CD4-positive, alpha-beta T cell treated with Interleukin-6 for 4 hours (primary cell): ENCODE measurements around the gene SYT5.

ENCODE experiments used
- DNase-seq: peaks from one replicate; pipeline ENCODE4 v3.0.0-alpha.2; 2020; ENCODE audit warnings: mixed read lengths

Gene SYT5

DNA sequence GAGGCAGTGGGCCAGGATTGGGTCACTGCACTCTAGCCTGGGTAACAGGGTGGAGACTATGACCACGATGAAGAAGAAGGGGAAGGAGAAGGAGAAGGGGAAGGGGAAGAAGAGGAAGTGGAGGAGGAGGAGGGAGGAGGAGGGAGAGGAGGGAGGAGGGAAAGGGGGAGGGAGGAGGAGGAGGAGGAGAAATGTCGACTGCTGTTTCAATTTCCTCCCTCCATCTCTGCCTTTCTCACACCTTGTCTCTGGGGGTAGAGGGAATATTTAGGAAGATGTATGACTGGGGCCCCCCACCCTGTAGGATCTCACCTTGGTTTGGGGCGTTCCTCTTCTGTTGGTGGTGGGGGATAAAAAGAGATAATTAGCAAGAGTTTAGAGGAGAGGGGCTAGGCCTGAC lies 34.9 kb downstream of the SYT5 start:
- DNase-seq = no peak

- no peak for DNase-seq
These were observed 38.4 kb downstream of the SYT5 start for GRCh38 chr19:55141696-55142095.

DNA sequence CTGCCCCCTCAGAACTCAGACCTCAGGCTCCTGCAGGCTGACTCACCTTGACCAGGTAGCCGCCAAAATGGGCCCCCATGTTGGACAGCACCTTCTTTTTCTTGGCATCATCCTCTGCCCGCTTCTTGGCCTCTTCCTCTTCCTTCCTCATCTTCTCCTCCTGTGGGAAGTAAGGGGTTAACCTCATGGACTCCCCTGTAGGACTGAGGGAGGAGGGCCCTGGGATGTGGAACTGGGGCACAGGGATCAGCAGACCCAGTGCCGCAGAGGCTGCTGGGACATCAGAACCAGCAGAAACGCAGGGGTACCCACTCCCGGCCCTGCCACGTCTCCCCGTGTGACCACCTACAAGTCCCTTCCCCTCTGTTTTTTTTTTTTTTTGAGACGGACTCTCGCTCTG lies 42.2 kb downstream of the SYT5 start:
- DNase-seq = no peak

DNA sequence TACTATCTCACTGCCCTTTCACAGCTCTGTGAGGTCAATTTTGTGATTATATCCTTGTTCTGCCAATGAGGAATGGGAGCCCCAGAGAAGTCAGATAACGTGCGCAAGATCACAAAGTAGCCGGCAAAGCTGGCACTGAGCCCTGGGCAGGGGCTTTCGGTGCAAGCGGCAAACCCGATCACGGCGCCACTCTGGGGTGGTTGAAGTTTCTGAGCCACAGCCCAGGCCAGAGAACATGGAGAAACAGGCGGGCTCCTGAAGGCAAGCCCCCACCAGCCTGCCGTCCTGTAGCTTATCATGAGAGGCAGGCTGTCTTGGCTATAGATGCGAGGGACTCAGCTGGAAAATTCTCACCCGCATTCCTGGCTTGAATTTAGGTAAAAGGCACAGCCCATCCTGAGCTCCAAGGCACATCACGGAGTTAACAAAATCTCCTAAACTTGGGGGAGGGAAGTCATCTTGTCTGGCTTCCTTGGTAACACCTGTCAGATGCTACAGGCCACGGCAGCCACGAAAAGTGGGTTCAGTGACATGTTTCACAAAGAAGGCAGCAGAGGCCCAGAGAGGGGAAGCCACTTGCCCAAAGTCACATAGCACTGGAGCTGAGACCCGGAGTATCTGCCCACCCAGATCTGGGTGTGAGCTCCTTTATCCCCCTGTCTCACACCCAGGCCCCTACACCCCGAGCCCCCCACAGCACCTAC lies 43.5 kb downstream of the SYT5 start:
- DNase-seq = no peak

DNA sequence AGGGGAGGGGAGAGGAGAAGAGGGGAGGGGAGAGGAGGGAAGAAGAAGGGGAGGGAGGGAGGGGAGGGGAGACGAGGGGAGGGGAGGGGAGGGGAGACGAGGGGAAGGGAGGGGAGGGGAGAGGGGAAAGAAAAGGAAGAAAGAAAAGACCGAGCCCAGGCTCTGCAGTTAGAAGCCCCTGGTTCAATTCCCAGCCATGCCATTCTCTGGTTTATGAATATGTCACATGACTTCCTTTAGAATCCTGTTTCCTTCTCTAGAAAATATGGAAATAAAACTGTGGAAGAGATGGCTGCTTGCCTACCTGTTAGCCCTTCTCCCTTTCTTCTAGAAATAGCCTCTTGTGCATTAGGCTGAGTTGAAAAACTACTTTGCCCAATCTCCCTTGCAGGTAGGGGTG lies 45.4 kb downstream of the SYT5 start:
- DNase-seq = no peak

- DNase-seq = no peak
These were observed 46.2 kb downstream of the SYT5 start for GRCh38 chr19:55133639-55134444.

DNA sequence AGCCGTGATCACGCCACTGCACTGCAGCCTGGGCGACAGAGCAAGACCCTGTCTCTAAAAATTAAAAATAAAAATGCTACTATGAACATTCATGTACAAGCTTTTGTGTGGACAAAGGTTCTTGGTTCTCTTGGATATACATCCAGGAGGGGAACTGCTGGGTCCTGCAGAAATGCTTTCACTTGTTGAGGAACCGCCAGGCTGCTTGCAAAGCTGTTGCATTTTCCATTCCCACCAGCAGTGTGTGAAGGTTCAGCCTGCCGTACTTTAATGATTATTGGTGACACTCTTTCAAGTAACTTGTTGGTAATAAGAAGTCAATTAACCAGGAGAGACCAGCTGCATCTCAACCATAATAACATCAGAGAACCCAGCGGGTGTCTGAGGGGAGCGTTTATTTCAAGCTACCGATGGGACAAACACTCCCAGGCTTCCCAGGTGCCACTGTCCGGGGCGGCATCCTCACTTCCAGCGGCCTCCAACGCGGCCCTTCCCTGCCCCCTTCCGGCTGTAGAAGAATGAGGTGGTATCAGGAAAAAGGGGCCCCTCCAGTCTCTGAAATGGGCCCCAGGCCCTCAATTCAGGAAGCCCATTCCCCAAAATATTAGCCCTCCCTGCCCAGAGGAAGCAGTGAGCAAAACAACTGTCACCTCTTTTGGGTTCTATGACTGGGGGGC lies 47.5 kb downstream of the SYT5 start:
- no peak for DNase-seq

DNA sequence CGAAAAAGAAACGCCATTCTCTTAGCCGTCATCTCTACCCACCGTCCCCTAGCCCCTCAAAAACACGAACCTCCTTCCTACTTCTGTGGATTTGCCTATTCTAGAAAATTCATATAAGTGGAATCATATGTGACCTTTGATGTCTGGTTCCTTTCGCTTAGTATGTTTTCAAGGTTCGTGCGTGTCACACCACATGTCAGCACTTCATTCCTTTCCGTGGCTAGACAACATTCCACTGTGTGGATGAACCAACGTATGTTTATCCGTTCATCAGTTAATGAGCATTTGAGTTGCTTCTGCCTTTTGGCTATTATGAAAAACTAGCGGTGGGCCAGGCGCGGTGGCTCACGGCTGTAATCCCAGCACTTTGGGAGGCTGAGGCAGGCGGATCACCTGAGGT lies 48.7 kb downstream of the SYT5 start:
- DNase-seq = no peak
